ENCODE measurements around the gene FAM163A. TPM values are rescaled to one million over a fixed set of nuclear protein-coding genes. Genes with fewer than 3 reads are reported as not detected.

Gene FAM163A
- polyA plus RNA-seq, 3 donors: not detected

GRCh38 chr1:179808503-179808902 is 65.4 kb downstream of the FAM163A start:
- Mint-ChIP-seq H3K9me3 (no peaks in the 10 kb centered on the region), H3K27ac (peak overlapping the region in 1 of 7 donors; percentile 49), H3K27me3 (ENCODE audit: low read depth in 3 of 3) (peaks cover 2 to 11% (median 9%) of the 10 kb centered on the region in 3 donors), H3K4me1 (peaks cover 2% of the 10 kb centered on the region), H3K36me3 (no peaks in the 10 kb centered on the region), H3K4me3 (no peak overlapping the region)
- WGBS (ENCODE audit: insufficient coverage): no CpG with 5 or more reads among the region's 1 CpG
- TF ChIP-seq CTCF (IDR thresholded peaks at IDR 0.05): no peak
- no peak for DNase-seq
- Histone ChIP-seq H3K79me2 (ENCODE audit: insufficient read depth, low read length) (no peaks in the 10 kb centered on the region), H3K4me1 (ENCODE audit: control insufficient read depth in 1 of 2, insufficient read depth in 2 of 2, low read length in 2 of 2) (peaks cover 0 to 2% of the 10 kb centered on the region in 2 donors), H3K4me2 (replicated peaks; ENCODE audit: extremely low read depth, low read length, poor library complexity, severe bottlenecking) (no peak overlapping the region), H3K36me3 (replicated peaks in 1 of 2; ENCODE audit: control insufficient read depth in 1 of 2, insufficient read depth in 2 of 2, low read length in 2 of 2) (no peaks in the 10 kb centered on the region), H3K27me3 (ENCODE audit: control insufficient read depth in 2 of 2, insufficient read depth in 2 of 2, low read length in 2 of 2) (no peaks in the 10 kb centered on the region), H3K9me3 (replicated peaks in 1 of 2; ENCODE audit: control insufficient read depth in 1 of 2, insufficient read depth in 1 of 2, low read length in 2 of 2) (no peaks in the 10 kb centered on the region), H3K27ac (ENCODE audit: low read depth in 1 of 2, low read length in 2 of 2) (no peak overlapping the region), H4K20me1 (ENCODE audit: insufficient read depth, low read length) (no peaks in the 10 kb centered on the region), H3K9ac (ENCODE audit: insufficient read depth, low read length, poor library complexity, severe bottlenecking) (no peak overlapping the region), H3K4me3 (replicated peaks in 1 of 3; ENCODE audit: low read depth in 2 of 3, low read length in 3 of 3) (no peak overlapping the region), H2AFZ (ENCODE audit: insufficient read depth, low read depth, low read length, poor library complexity, severe bottlenecking) (no peak overlapping the region)
- intact Hi-C loops (cut with micrococcal nuclease): loop anchor here in 1 of 2 donors (5.0 kb wide), 1 partner anchor 731 kb away; no protein-coding TSS in a partner anchor

GRCh38 chr1:179809506-179810366 is 66.6 kb downstream of the FAM163A start:
- no peaks in the 10 kb centered on the region for H3K27me3 ChIP-seq (ENCODE audit: control insufficient read depth in 2 of 2, insufficient read depth in 2 of 2, low read length in 2 of 2)
- peak; percentile 87 for TF ChIP-seq CTCF (IDR thresholded peaks at IDR 0.05)
- no peak overlapping the region for H3K4me2 ChIP-seq (replicated peaks; ENCODE audit: extremely low read depth, low read length, poor library complexity, severe bottlenecking)
- DNase-seq: peak; percentile 47 to 63 (median 62)
- Mint-ChIP-seq H3K4me1 (peaks cover 9% of the 10 kb centered on the region), H3K9me3 (peaks cover 0 to 2% (median 0%) of the 10 kb centered on the region in 7 donors), H3K4me3 (no peak overlapping the region), H3K27me3 (ENCODE audit: low read depth in 3 of 3) (peaks cover 5 to 12% (median 9%) of the 10 kb centered on the region in 3 donors), H3K36me3 (no peaks in the 10 kb centered on the region), H3K27ac (no peak overlapping the region)
- peak overlapping the region; percentile 5 for H2AFZ ChIP-seq (ENCODE audit: insufficient read depth, low read depth, low read length, poor library complexity, severe bottlenecking)
- H3K27ac ChIP-seq (ENCODE audit: low read depth in 1 of 2, low read length in 2 of 2): no peak overlapping the region
- H3K36me3 ChIP-seq (replicated peaks in 1 of 2; ENCODE audit: control insufficient read depth in 1 of 2, insufficient read depth in 2 of 2, low read length in 2 of 2): no peaks in the 10 kb centered on the region
- H3K4me3 ChIP-seq (replicated peaks in 1 of 3; ENCODE audit: low read depth in 2 of 3, low read length in 3 of 3): no peak overlapping the region
- H3K9me3 ChIP-seq (replicated peaks in 1 of 2; ENCODE audit: control insufficient read depth in 1 of 2, insufficient read depth in 1 of 2, low read length in 2 of 2): no peaks in the 10 kb centered on the region
- 18% methylated on average over 4 of the region's 14 CpGs for WGBS (ENCODE audit: insufficient coverage)
- no peaks in the 10 kb centered on the region for H4K20me1 ChIP-seq (ENCODE audit: insufficient read depth, low read length)
- H3K4me1 ChIP-seq (ENCODE audit: control insufficient read depth in 1 of 2, insufficient read depth in 2 of 2, low read length in 2 of 2): peaks cover 5 to 7% of the 10 kb centered on the region in 2 donors
- H3K79me2 ChIP-seq (ENCODE audit: insufficient read depth, low read length): no peaks in the 10 kb centered on the region
- no peak overlapping the region for H3K9ac ChIP-seq (ENCODE audit: insufficient read depth, low read length, poor library complexity, severe bottlenecking)
- intact Hi-C loops (cut with micrococcal nuclease): loop anchor here in 1 of 2 donors (5.0 kb wide), 1 partner anchor 732 kb away; no protein-coding TSS in a partner anchor
